Tibial artery (tissue), 4 donors: ENCODE results near the gene DSG4.

Experiments used
- DNase-seq, 2 donors: peaks; one replicate each; pipeline ENCODE4 v3.0.0-alpha.2; 2019
- H3K27ac ChIP-seq, 2 donors: fragments of 200-600 bp; sonication (generic) in 1 of 2; 1 replicate in 1 of 2; 2 replicates in 1 of 2; pipeline ENCODE4 v1.5.1; 2018 to 2019; ENCODE audit warnings: mild to moderate bottlenecking in 1 of 2
- H3K27me3 ChIP-seq, 2 donors: fragments of 200-600 bp; sonication (generic) in 1 of 2; one replicate each; pipeline versions ENCODE4 v1.5.1 to v1.6.0; 2016 to 2019
- H3K36me3 ChIP-seq, 3 donors: fragments of 200-600 bp; sonication (generic) in 2 of 3; one replicate each; pipeline ENCODE4 v1.5.1; 2016 to 2019; ENCODE audit warnings: mild to moderate bottlenecking in 2 of 3
- H3K4me1 ChIP-seq, 4 donors: fragments of 200-600 bp; sonication (generic) in 2 of 4; 1 replicate in 3 of 4; 2 replicates in 1 of 4; pipeline ENCODE4 v1.5.1; 2016 to 2019
- H3K4me3 ChIP-seq, 2 donors: fragments of 200-600 bp; sonication (generic) in 1 of 2; 1 replicate in 1 of 2; 2 replicates in 1 of 2; pipeline ENCODE4 v1.5.1; 2018 to 2019; ENCODE audit warnings: mild to moderate bottlenecking in 2 of 2
- H3K9me3 ChIP-seq, 3 donors: fragments of 200-600 bp; sonication (generic) in 1 of 3; one replicate each; pipeline ENCODE4 v1.5.1; 2016 to 2019
- CTCF ChIP-seq, 2 experiments: fragments of 200-600 bp in 1 of 2; fragments of 450-650 bp in 1 of 2; IDR thresholded peaks; one replicate each; pipeline ENCODE4 v1.5.1; 2017 to 2019; ENCODE audit warnings: antibody characterized with exemption in 2 of 2, mild to moderate bottlenecking in 1 of 2, moderate library complexity in 1 of 2
- intact Hi-C: fragments of 100-400 bp; cut with DNase I; formaldehyde crosslinking; loops from one replicate; pipeline ENCODE4 v1.15.0; 2023; ENCODE audit warnings: low total_unique reads

DSG4 gene

DNA sequence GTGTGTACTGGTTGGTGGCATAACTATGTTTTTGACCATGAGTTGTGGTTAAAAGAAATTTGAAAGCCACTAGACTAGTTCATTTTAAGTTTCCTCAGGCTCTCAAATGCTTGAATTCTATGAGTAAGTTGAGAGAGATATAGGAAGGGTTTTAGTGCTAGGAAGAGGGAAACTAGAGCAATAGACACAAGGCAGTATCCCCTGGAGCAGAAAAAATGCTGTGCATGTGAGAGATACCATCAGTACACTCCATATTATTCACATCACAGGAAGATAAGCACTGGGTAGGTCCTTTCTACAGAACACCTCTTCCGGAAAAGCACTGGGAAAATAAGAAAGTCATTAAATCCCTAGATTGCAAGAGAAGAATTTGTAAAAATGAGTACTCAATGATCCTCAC is 51.6 kb downstream of the DSG4 start:
- Histone ChIP-seq H3K4me1 (no peaks in the 10 kb centered on the region), H3K27me3 (no peaks in the 10 kb centered on the region), H3K4me3 (no peak overlapping the region), H3K27ac (no peak overlapping the region), H3K9me3 (peaks cover 0 to 3% (median 0%) of the 10 kb centered on the region in 3 donors), H3K36me3 (no peaks in the 10 kb centered on the region)
- DNase-seq: no peak
- intact Hi-C loops: no loop called here
- TF ChIP-seq CTCF (IDR thresholded peaks at IDR 0.05): no peak

GRCh38 chr18:31429623-31430022 is 53.0 kb downstream of the DSG4 start:
- Histone ChIP-seq H3K4me1 (no peaks in the 10 kb centered on the region), H3K4me3 (no peak overlapping the region), H3K36me3 (no peaks in the 10 kb centered on the region), H3K27ac (no peak overlapping the region), H3K27me3 (no peaks in the 10 kb centered on the region), H3K9me3 (peaks cover 0 to 3% (median 0%) of the 10 kb centered on the region in 3 donors)
- no peak for DNase-seq
- no peak for TF ChIP-seq CTCF (IDR thresholded peaks at IDR 0.05)
- intact Hi-C loops: no loop called here

DNA sequence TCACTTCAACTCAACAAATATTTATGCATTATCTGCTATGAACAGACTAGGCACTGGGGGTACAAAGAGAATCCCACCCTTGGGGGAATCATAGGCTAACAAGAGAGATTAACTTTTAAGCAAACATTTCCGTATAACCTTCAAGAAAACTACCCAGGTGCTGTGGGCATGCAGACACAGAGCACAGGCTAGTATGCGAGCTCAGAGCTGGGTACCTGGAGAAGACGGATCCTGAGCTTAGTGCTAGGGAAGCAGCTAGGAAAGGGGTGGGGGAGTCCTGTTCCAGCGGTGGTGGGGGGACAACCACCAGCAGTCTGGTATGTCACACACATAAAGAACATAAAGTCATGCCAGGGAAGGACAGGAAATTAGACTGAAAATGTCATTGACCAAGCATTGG is 53.5 kb downstream of the DSG4 start:
- Histone ChIP-seq H3K4me1 (no peaks in the 10 kb centered on the region), H3K27me3 (no peaks in the 10 kb centered on the region), H3K36me3 (no peaks in the 10 kb centered on the region), H3K27ac (no peak overlapping the region), H3K9me3 (peaks cover 0 to 3% (median 0%) of the 10 kb centered on the region in 3 donors), H3K4me3 (no peak overlapping the region)
- intact Hi-C loops: no loop called here
- TF ChIP-seq CTCF (IDR thresholded peaks at IDR 0.05): no peak
- DNase-seq: no peak

DNA sequence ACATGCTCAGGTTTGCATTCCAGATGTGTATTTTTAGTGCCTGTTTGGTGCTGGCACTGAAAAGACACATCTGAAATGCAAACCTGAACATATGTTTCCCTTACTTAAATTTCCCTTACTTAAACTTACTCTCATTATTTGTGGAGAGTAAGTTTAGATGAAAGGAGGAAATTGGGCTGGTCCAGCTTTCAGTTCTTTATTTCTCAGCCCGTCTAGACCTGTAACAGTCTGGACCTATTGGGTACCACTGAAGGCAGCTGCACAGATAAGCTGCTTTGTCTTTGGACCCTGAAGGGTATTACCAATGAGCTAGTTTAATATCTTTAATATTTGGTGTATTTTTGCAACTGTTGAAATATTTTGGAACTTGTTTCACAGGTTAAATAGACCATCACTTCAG is 54.0 kb downstream of the DSG4 start:
- intact Hi-C loops: no loop called here
- Histone ChIP-seq H3K4me1 (no peaks in the 10 kb centered on the region), H3K36me3 (no peaks in the 10 kb centered on the region), H3K4me3 (no peak overlapping the region), H3K27me3 (no peaks in the 10 kb centered on the region), H3K27ac (no peak overlapping the region), H3K9me3 (peaks cover 0 to 3% (median 0%) of the 10 kb centered on the region in 3 donors)
- TF ChIP-seq CTCF (IDR thresholded peaks at IDR 0.05): no peak
- DNase-seq: no peak

GRCh38 chr18:31432316-31432715 is 55.7 kb downstream of the DSG4 start:
- Histone ChIP-seq H3K27me3 (no peaks in the 10 kb centered on the region), H3K4me3 (no peak overlapping the region), H3K4me1 (no peaks in the 10 kb centered on the region), H3K27ac (no peak overlapping the region), H3K36me3 (no peaks in the 10 kb centered on the region), H3K9me3 (peaks cover 0 to 3% (median 0%) of the 10 kb centered on the region in 3 donors)
- no peak for DNase-seq
- TF ChIP-seq CTCF (IDR thresholded peaks at IDR 0.05): no peak
- intact Hi-C loops: no loop called here

DNA sequence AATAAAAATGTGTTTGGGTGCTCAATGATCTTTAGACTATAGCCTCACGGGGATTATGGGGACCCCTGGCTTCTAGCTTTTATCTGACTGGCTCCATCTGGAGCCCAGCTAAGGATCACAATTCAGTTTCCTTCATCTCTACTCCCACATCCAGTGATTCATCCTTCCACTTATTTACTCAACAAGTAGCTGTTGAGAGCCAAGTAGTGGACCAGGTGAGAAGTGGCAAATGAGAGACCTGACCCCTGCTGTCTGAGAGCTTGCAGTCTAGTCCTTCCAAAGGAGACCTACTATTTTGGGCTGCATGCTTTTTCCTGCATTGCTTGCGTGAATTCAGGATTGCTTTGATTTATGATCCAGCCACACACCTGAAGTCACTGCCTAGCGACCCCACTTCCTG is 60.2 kb downstream of the DSG4 start:
- Histone ChIP-seq H3K4me1 (no peaks in the 10 kb centered on the region), H3K4me3 (no peak overlapping the region), H3K36me3 (no peaks in the 10 kb centered on the region), H3K9me3 (peaks cover 0 to 3% (median 0%) of the 10 kb centered on the region in 3 donors), H3K27me3 (no peaks in the 10 kb centered on the region), H3K27ac (no peak overlapping the region)
- DNase-seq: no peak
- no peak for TF ChIP-seq CTCF (IDR thresholded peaks at IDR 0.05)
- intact Hi-C loops: no loop called here
